GM18873 (cell line): ENCODE data around the gene ANKRD53.
A peak's percentile ranks its signal among the peaks of the same experiment; 100 is the strongest.

ENCODE experiments used
- ATAC-seq: cut with Tn5 transposase; IDR thresholded peaks from one replicate; pipeline ENCODE4 v1.9.1; 2021; ENCODE audit warnings: mild to moderate bottlenecking, moderate library complexity, moderate number of reproducible peaks; ENCODE audit not compliant: unreplicated experiment, low FRiP score

The ANKRD53 gene

DNA sequence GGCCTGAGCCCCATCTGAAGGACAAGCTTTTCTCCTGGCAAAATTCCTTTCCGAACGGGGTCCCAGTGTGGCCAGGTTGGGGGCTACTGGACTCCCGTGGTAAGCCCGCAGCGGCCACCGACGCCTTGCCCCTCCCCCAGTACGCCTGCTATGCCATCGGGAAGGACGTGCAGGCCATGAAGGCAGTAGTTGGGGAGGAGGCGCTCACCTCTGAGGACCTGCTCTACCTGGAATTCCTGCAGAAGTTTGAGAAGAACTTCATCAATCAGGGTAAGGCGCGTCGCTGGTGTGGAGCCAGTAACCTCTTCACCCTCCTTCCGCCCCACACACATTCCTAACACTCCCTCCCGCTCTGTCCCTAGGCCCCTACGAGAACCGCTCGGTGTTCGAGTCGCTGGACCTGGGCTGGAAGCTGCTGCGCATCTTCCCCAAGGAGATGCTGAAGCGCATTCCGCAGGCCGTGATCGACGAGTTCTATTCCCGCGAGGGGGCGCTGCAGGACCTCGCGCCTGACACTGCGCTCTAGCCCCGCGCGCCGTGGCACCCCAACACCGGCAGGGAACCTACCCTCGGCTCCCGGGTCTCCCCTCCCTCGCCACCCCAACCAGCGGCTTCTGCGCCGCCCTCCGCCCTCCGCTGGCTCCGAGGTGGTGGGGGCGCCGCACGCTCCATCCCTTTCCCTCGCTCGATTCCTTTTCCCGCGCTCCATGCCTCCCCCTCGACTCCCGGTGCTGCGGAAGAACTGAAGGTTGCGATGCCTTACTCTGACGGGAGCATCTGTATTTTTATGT is 13.6 kb upstream of the ANKRD53 start:
- ATAC-seq = peak; percentile 71

- ATAC-seq = no peak
Measured at GRCh38 chr2:70965506-70965905, 12.9 kb upstream of the ANKRD53 start.

- ATAC-seq = no peak
Measured at GRCh38 chr2:70966681-70967080, 11.7 kb upstream of the ANKRD53 start.

DNA sequence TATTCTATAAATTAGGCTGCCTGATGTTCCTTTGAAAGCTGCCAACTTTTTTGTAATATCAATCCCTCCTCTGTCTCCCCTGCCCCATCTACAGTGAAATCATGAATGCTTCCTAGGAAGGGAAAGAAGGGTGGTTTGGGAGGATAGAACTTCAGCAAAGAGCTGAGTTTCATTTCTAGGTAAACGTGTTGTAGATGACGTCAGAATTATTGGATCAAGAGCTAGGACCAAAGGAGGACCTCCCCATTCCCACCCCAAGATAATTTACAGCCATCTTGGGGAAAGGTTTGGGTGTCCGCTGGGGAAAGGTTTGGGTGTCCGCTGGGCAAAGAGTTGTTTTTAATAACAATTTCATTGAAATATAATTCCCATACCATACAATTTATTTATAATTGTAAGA is 11.2 kb upstream of the ANKRD53 start:
- ATAC-seq = no peak

DNA sequence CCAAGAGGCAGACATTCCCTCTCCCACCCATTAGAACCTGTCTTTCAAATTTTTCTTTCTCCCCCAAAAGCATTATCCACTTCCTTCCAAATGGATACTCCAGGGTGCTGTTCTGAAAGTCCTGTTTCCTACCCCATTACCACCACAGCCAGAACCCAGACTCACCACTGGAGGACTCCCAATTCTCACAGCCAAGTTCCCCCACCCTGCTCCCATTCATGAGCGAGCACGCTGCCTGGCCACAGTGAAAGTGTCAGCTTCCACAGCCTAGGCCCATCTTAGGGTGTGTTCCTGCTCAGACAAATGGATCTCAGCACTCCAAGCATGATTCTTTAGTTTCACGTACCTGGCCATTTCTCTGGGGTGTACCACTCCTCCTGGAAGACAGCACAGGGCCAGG is 3.8 kb upstream of the ANKRD53 start:
- no peak for ATAC-seq

- no peak for ATAC-seq
Measured at GRCh38 chr2:70975237-70975636, 3.2 kb upstream of the ANKRD53 start.

- no peak for ATAC-seq
Measured at GRCh38 chr2:70977605-70978205, 725 bp upstream of the ANKRD53 start.

GRCh38 chr2:70979180-70979488 is 704 bp downstream of the ANKRD53 start:
- no peak for ATAC-seq

DNA sequence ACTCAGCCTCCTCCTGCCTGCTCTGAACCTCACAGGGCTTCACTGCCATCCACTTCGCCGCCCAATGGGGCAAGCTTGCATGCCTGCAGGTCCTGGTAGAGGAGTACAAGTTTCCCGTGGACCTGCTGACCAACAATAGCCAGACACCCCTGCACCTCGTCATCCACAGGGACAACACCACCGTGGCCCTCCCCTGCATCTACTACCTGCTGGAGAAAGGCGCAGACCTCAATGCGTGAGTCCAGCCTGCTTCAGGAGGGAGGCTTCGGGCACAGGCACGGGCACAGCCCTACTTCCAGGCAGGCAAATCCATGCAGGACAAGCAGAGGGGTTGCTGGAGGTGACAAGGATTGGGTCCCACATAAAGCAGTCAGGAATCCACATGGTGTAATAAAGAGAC is 1.2 kb downstream of the ANKRD53 start:
- ATAC-seq = no peak

DNA sequence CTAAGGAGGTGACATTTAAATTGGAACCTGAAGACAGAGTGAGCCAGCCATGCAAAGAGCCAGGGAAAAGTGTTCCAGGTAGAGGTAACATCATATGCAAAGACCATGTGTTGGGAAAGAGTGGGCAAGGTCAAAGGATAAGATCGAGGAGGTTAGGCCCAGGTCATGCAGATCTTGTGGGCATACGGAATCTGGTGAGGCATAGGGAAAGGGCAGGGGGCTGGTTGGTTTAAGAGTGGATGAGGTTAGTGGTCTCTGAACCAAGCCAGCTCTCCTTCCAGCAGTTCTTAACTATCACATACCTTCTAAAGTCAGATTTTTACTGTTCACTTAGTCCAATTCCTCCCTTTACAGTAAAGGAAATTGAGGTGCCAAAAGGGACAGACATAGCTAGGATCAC is 3.0 kb downstream of the ANKRD53 start:
- ATAC-seq = no peak

- ATAC-seq = no peak
Measured at GRCh38 chr2:70981866-70982810, 3.7 kb downstream of the ANKRD53 start.

- no peak for ATAC-seq
Measured at GRCh38 chr2:70982971-70983370, 4.5 kb downstream of the ANKRD53 start.

GRCh38 chr2:70983506-70984227 is 5.2 kb downstream of the ANKRD53 start:
- ATAC-seq = no peak

DNA sequence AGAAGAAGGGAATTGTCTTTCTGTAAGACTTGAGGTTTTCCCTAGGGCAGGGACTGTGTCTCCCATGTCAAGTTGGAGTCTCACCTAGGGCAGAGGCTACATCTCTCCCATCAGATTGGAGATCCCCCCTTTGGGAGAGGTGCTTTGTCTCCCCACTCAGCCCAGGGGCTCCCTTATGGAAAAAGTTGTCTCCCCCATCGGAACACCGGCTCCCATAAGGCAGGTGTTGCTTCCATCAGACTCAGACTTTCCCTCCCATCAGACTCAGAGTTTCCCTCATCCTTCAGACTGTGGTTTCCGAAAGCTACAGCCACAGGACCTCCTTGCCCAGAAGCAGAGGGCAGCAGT is 5.8 kb downstream of the ANKRD53 start:
- ATAC-seq = no peak

DNA sequence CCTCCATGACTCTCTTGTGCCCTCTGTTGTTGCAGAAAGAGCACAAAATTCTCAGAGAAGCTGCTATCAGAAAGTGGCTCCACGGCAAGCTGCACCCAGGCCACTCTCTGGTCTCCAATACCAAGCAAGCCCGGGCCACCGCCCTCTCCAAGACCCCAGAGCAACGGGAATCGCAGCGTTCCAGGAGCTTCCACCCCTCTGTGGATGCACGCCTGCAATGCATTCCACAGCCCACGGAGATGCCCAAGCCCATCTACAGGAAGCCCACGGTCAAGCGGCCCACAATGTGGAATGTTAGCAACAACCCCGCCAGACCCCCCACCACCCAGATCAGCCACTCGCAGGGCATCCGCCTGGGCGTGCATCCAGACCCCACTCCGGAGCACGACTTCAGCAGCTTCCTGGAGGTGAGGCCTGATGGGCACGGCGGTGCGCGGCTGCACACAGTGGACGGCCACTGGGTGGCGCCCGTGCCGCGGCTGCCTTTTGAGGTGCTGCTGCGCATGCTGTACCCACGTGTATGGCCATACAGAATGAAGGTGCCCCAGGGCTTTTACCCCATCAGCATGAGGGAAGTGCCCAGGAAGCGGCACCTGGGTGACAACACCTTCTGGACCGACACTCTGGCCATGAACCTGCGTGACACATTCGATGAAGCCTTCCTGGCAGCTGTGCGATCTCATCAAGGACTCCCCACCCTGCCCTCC is 6.3 kb downstream of the ANKRD53 start:
- no peak for ATAC-seq

GRCh38 chr2:70985283-70985688 is 6.9 kb downstream of the ANKRD53 start:
- no peak for ATAC-seq

GRCh38 chr2:70985956-70986355 is 7.5 kb downstream of the ANKRD53 start:
- no peak for ATAC-seq

DNA sequence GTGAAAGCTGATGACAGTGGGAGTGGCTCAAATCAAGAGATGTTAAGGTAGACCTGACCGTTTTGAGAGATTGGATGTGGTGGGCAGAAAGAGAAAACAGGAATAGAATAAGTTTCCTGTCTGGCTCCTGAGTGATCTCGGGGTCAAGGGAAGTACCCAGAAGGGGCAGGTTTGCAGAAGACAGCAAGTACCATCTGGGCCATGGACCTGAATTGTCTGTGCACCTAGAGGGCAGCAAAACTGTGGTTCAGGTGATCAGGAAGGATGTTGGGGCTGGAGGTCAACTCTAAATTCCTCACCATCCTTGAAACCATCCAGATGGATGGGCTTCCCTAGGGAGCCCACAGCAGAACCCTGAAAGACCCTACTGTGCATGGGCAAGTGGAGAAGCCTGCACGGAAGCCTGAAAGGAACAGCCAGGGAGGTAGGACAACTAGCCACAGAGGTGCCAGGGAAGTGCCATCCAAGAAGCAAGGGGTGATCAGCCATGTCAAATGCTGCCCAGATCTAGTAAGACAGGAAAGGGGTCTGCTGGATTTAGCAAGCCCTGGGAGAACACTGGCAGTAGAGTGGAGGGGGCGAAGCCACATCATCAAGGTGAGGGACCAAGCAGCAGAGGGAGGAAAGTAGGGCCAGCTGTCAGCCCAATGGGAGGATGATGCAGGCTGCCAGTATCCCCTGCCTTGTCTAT is 8.2 kb downstream of the ANKRD53 start:
- ATAC-seq = no peak

- no peak for ATAC-seq
Measured at GRCh38 chr2:70987386-70987785, 9.0 kb downstream of the ANKRD53 start.

GRCh38 chr2:70988151-70988550 is 9.7 kb downstream of the ANKRD53 start:
- ATAC-seq = no peak
